Muscle of back (tissue), 13 donors: ENCODE measurements around the gene METTL5. TPM values are rescaled to one million over a fixed set of nuclear protein-coding genes. Genes with fewer than 3 reads are reported as not detected.
"Not testable (repeated sequence)": the region's sequence is repeated elsewhere in the genome, so short reads cannot be mapped to it uniquely, and the experiment has no call there.

Experiments used
- DNase-seq, 3 donors: peaks; one replicate each; pipeline versions ENCODE4 v3.0.0 to v3.0.0-alpha.2; 2013
- long read RNA-seq, 9 donors: transcript quantifications; one replicate each; lab custom pipeline, GENCODE V29; 2026
- polyA plus RNA-seq, 10 donors: library from polyadenylated mRNA; unstranded; fragments of 120-200 nt; gene quantifications; one replicate each; pipeline ENCODE4 v1.2.1, GENCODE V29; 2013; ENCODE audit not compliant: insufficient read length in 10 of 10

The METTL5 gene
- 10 to 100 TPM; 53.9 to 67.9 (median 57.8) TPM for polyA plus RNA-seq
- long read RNA-seq, donor 1, transcript METTL5-206 (8 exons, 880 nt): major isoform, 13 of 79 reads
- long read RNA-seq, donor 1, transcript METTL5-201 (7 exons, 1,010 nt): minor isoform, 10 of 79 reads
- long read RNA-seq, donor 1, partial matches to known transcripts: 52 of 79 reads
- long read RNA-seq, donor 1, other reads (novel, unspliced or antisense): 0 of 79 reads
- long read RNA-seq, donor 2, transcript METTL5-206 (8 exons, 880 nt): major isoform, 12 of 29 reads
- long read RNA-seq, donor 2, transcript METTL5-203 (8 exons, 800 nt): minor isoform, 9 of 29 reads
- long read RNA-seq, donor 2, transcript METTL5-201 (7 exons, 1,010 nt): minor isoform, 6 of 29 reads
- long read RNA-seq, donor 2, partial matches to known transcripts: 0 of 29 reads
- long read RNA-seq, donor 2, other reads (novel, unspliced or antisense): 0 of 29 reads
- long read RNA-seq, donor 3, partial matches to known transcripts: 0 of 1 reads
- long read RNA-seq, donor 3, other reads (novel, unspliced or antisense): 0 of 1 reads
- long read RNA-seq, donor 4, transcript METTL5-206 (8 exons, 880 nt): major isoform, 12 of 345 reads
- long read RNA-seq, donor 4, partial matches to known transcripts: 233 of 345 reads
- long read RNA-seq, donor 4, other reads (novel, unspliced or antisense): 89 of 345 reads
- long read RNA-seq, donor 5, transcript METTL5-206 (8 exons, 880 nt): major isoform, 12 of 40 reads
- long read RNA-seq, donor 5, transcript METTL5-203 (8 exons, 800 nt): minor isoform, 10 of 40 reads
- long read RNA-seq, donor 5, transcript METTL5-201 (7 exons, 1,010 nt): minor isoform, 8 of 40 reads
- long read RNA-seq, donor 5, partial matches to known transcripts: 5 of 40 reads
- long read RNA-seq, donor 5, other reads (novel, unspliced or antisense): 0 of 40 reads
- long read RNA-seq, donor 6, transcript METTL5-201 (7 exons, 1,010 nt): minor isoform, 6 of 464 reads
- long read RNA-seq, donor 6, transcript METTL5-206 (8 exons, 880 nt): major isoform, 22 of 464 reads
- long read RNA-seq, donor 6, transcript METTL5-203 (8 exons, 800 nt): minor isoform, 9 of 464 reads
- long read RNA-seq, donor 6, partial matches to known transcripts: 385 of 464 reads
- long read RNA-seq, donor 6, other reads (novel, unspliced or antisense): 39 of 464 reads
- long read RNA-seq, donor 7, partial matches to known transcripts: 0 of 8 reads
- long read RNA-seq, donor 7, other reads (novel, unspliced or antisense): 0 of 8 reads
- long read RNA-seq, donor 8, transcript METTL5-203 (8 exons, 800 nt): minor isoform, 5 of 18 reads
- long read RNA-seq, donor 8, transcript METTL5-206 (8 exons, 880 nt): major isoform, 6 of 18 reads
- long read RNA-seq, donor 8, transcript METTL5-201 (7 exons, 1,010 nt): major isoform, 6 of 18 reads
- long read RNA-seq, donor 8, partial matches to known transcripts: 0 of 18 reads
- long read RNA-seq, donor 8, other reads (novel, unspliced or antisense): 0 of 18 reads
- long read RNA-seq, donor 9, partial matches to known transcripts: 0 of 3 reads
- long read RNA-seq, donor 9, other reads (novel, unspliced or antisense): 0 of 3 reads

DNA sequence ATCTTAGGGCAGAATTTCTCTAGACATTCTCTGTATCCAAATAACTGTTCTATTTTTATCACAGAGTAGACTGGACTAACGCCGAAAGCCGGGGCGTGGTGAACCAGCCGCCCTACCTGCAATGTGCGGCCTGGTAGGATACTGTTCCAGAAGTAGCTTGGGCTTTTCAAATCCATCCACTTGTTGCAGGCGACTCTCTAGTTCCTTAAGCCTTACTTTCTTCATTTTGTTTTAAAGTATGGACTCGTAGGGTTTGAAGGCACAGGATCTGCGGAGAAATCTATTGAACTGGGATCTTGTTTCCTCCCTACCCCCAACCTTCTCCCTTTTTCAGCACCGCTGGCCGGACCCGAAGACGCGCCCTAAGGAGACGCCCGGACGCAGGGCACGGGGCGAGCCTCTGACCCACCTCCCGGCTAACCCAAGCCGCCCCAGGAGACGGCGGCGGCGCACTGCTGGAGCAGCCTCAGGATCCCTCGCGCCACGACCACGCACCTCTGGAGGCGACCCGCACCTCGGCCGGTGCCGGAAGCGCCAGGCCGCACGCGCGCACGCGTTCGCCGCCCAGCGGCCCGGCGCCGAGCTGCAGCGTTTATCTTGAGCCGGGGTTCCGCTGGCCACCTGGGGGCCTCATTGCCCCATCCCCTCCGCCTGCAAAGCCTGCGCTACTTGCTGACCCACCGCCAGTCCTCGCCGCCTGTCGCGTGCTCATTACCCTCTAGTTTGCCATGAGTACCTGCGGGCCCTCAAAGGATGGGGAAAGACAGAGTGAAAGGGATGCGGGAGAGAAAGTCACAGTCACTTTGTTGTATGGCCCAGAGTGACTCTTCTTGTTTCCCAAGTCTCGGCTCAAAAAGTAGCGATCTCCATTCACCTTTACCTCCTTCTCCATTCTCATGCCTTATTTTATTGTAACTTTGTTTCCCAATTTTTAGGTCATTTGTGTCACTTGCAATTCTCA, at the start of gene METTL5:
Gene METTL5 (minus strand): TSS at position 533 of the 961 bp plus-strand sequence. CDS start 308 bp downstream, at position 225.
- peak; percentile 80 to 95 (median 90) for DNase-seq

DNA sequence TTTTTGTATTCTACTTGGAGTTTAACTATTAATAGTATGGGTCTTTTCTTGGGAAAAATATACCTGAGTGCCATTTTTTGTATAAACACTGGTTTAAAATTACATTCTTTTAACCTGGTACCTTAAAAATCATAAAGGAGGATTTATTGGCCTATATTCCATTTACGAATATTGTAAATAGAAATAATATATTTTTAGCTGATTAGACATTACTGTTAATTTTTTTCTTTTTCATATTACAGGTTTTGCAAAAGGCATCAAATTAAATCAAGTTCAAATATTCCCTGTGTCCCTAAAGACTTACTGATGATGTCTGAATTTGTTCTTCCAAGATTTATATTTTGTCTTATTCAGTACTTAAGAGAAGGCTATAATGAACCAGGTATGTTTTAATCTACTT, 47.3 kb upstream of the METTL5 start:
- no peak for DNase-seq

DNA sequence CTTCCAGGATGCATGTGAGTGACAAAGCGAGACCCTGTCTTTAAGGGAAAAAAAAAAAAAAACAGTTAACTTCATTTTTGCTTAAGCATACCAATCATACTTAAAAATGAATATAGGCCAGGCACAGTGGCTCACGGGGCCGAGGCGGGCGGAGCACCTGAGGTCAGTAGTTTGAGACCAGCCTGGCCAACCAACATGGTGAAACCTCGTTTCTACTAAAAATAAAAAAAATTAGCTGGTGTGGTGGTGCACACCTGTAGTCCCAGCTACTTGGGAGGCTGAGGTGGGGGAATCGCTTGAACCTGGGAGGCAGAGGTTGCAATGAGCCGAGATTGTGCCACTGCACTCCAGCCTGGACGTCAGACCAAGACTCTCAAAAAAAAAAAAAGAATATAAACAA, 46.7 kb upstream of the METTL5 start:
- DNase-seq: not testable (repeated sequence)

DNA sequence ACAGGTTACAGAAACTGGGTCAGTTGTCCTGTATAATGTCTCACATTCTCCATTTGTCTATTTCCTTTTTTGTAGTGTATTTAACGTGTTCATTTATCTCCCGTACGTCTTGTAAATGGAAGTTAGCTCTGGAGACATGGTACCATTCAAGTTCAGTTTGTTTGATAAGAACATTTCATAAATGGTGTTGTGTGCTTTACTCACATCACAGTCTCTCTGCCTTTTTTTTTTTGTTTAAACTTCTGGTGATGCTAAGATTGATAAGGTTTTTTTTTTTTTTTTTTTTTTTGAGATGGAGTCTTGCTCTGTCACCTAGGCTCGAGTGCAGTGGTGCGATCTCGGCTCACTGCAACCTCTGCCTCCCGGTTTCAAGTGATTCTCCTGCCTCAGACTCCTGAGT, 44.2 kb upstream of the METTL5 start:
- DNase-seq: no peak

DNA sequence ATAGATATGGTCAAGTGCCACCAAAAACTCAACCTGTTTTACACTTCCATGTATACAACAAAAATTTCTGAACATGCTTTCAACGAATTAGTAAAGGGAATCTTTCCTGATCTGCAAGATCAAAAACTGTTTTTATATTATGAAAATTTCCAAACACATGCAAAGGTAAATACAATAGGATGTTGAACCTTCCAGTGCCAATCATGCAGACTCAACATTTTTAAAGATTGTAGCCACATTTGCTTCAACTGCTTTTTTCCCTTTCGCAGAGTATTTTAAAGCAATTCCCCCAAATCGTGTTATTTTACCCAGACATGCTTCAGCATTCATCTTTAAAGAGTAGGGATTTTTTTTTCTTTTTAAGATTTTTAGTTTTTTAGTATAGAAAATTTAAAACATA, 42.9 kb upstream of the METTL5 start:
- no peak for DNase-seq

DNA sequence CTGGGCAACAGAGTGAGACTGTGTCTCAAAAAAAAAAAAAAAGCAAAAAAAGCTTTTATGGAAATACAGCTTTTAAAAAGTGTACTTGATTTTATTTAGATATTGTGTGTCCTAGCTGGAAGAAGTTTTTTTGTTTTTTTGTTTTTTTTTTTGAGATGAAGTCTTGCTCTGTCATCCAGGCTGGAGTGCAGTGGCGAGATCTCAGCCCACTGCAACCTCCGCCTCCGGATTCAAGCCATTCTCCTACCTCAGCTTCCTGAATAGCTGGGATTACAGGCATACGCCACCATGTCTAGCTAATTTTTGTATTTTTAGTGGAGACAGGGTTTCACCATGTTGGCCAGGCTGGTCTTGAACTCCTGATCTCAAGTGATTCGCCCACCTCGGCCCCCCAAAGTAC, 41.5 kb upstream of the METTL5 start:
- not testable (repeated sequence) for DNase-seq

DNA sequence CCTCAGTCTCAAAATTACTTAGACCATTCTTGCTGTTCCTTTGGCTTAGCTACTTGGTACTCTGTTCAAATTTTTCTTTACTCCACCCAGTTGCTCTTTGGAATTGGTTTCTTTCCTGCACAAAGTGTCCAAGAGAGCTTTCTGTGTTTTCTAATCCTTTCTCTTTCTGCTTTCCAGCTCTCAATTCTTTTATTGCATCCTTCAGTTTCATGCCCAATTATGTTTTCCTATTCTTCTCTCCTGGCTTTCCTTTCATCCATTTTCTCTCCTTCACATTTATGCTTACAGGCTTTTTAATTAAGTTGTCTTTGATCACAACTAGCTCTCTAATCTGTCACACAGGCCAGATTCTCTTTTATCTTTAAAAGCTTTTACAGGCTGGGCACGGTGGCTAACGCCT, 40.8 kb upstream of the METTL5 start:
- peak in 1 of 3 donors; percentile 2 for DNase-seq

DNA sequence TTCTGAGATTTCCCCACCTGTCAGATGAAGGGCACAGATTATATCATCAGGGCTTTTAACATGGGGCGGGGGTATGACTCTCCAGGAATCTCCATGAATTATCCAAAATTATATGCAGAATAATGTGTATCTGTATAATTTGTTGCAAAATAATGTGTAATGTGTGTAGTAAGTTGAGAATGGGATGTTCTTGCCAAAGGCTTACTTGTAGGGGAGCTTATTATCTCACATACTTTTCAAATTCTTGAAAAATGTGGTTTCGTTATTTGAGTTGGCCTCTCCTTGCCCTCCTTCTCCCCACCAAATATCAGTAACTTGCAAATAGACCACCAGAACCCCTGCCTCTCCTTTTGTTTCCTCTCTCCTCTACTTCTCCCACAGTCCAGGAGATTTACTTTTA, 38.1 kb upstream of the METTL5 start:
- no peak for DNase-seq

DNA sequence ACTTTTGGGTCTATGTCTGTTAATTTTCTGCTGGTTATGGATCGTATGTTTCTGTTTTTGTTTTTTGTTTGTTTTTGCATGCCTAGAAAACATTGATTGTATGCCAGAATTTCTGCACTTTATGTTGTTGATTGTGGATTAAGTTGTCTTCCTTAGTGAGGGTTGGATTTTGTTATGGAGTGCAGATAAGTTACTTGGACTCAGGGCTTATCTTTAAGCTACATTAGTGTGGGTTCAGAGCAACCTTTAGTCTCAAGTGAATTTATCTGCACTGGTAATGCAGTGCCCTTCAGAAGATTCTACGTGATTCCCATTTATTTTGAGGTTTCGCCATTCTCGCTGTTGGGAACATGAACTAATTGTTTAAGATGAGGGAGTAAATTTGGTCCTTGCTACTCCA, 35.4 kb upstream of the METTL5 start:
- DNase-seq: no peak

DNA sequence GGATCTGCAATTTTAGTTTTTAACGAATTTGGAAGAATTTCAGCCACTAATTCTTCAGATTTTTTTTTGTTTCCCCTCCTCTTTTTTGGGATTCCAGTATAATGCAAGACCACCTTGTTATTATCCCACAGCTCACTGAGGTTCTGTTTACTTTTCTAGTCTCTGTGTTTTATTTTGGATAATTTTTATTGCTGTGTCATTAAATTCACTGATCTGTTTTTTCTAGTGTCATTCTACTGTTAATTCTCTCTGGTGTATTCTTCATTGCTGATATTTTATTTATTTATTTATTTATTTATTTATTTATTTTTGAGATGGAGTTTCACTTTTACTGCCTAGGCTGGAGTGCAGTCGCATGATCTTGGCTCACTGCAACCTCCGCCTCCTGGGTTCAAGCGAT, 34.7 kb upstream of the METTL5 start:
- DNase-seq: no peak

DNA sequence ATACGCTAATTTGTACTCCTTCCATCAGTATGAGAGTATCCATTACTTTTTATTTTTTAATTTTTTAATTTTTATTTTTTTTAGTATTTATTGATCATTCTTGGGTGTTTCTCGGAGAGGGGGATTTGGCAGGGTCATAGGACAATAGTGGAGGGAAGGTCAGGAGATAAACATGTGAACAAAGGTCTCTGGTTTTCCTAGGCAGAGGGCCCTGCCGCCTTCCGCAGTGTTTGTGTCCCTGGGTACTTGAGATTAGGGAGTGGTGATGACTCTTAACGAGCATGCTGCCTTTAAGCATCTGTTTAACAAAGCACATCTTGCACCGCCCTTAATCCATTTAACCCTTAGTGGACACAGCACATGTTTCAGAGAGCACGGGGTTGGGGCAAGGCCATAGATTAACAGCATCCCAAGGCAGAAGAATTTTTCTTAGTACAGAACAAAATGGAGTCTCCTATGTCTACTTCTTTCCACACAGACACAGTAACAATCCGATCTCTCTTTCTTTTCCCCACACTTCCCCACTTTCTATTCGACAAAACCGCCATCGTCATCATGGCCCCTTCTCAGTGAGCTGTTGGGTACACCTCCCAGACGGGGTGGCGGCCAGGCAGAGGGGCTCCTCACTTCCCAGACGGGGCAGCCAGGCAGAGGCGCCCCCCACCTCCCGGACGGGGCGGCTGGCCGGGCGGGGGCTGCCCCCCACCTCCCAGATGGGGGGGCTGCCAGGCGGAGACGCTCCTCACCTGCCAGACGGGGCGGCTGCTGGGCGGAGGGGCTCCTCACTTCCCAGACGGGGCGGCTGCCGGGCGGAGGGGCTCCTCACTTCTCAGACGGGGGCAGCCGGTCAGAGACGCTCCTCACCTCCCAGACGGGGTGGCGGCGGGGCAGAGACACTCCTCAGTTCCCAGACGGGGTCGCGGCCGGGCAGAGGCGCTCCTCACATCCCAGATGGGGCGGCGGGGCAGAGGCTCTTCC, 30.9 kb upstream of the METTL5 start:
- DNase-seq: not testable (repeated sequence)

DNA sequence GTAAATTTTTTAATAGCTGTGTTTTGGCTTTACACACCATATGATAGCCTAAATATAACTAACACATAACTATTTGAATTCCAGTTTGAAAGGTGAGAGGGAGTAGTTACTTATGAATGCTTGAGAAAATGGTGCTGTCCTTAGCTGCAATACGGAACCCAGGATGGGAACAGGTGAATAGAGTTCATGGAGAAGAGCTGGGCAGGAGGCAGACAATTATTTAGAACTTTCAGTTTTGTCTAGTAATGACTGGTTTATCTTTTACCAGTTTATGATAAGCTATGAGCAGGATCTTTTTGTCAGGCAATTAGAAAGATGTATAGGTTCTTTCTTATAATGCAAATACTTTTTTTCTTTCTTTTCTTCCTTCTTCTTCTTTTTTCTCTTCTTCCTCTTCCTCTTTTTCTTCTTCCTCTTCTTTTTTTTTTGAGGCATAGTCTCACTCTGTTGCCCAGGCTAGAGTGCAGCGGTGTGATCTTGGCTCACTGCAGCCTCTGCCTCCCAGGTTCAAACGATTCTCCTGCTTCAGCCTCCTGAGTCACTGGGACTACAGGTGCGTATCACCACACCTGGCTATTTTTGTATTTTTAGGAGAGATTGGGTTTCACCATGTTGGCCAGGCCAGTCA, 28.4 kb upstream of the METTL5 start:
- no peak for DNase-seq

DNA sequence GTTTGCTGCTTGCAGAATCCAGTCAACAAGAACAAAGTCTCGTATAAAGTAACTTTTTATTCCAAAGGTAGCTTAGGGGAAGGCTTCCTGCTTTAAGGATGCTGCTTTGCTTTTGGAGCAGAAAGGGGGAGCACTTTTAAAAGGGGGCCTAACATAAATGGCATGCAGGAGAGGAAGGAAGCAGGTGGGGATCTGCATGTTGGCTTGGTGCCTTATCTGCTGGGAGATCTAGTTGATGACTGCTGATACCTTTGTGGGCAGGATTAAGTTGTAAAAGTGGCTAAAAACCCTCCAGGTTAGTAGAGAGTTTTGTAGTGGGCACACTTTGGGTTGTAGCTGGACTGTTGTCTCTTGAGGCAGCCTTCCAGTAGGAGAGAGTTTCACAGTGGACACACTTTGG, 25.0 kb upstream of the METTL5 start:
- DNase-seq: no peak

DNA sequence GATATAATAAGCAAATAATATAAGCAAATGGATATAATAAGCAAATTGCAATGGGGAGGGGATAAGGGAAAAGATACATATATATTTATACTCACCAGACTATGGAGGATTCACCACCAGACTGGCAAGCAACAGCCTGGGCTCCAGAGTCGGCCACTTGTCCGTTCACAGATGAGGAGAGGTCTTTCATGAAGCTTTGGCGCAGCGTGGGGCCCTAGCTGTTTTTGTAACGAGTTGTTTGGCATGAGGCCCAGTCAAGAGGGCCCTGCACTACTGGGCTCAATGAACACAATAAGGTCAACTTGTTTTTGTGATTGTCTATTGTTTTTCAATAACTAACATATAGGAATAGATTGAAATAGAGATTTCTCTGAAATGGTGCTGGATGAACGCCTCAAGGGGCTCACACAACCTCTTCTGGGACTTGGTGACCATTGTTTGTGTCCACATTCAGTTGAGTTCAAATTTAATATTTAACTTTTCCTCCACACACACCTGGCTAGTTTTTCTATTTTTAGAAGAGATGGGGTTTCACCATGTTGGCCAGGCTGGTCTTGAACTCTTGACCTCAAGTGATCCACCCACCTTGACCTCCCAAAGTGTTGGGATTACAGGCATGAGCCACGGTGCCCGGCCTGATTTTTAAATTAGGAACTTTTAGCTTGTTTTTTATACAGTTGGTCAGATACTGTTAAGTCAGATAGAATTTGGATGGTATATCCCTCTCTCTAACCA, 24.4 kb upstream of the METTL5 start:
- DNase-seq: not testable (repeated sequence)

DNA sequence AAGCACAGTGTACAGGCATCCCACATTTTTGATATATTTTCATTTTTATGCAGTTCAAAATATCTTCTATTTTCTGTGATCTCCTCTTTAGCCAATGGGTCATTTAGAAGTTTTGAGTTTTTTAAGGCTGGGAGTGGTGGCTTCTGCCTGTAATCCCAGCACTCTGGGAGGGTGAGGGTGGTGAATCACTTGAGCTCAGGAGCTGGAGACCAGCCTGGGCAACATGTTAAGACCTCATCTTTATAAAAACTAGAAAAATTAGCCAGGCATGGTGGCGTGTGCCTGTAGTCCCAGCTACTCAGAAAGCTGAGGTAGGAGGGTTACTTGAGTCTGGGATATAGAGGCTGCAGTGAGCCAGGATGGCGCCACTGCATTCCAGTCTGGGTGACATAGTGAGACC, 20.3 kb upstream of the METTL5 start:
- DNase-seq: no peak

DNA sequence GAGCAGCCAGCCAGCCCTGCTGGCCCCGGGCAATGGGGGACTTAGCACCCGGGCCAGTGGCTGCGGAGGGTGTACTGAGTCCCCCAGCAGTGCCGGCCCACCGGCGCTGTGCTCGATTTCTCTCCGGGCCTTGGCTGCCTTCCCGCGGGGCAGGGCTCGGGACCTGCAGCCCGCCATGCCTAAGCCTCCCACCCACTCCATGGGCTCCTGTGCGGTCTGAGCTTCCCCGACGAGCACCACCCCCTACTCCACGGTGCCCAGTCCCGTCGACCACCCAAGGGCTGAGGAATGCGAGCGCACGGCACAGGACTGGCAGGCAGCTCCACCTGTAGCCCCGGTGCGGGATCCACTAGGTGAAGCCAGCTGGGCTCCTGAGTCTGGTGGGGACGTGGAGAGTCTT, 16.9 kb upstream of the METTL5 start:
- not testable (repeated sequence) for DNase-seq

DNA sequence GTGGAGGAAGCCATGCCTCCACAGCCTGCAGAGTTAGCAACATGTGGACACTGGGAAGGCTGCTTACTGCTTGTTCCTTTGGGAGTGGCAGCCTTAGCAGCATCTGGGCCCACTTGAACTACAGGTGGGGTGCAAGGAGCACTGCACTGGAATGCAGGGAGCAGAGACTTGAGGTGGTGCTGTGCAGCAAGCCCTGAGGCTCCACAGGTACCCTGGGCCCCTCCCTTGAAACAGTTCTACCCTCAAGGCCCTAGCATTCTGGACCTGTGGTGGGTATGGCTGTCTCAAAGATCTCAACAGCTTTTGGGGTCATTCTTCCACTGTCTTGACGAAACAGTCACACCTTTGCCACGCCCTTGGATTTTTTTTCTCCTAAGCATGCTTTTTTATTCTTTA, 16.0 kb upstream of the METTL5 start:
- DNase-seq: no peak
